Measurements from ENCODE around the gene SHISAL2A.

Gene SHISAL2A

DNA sequence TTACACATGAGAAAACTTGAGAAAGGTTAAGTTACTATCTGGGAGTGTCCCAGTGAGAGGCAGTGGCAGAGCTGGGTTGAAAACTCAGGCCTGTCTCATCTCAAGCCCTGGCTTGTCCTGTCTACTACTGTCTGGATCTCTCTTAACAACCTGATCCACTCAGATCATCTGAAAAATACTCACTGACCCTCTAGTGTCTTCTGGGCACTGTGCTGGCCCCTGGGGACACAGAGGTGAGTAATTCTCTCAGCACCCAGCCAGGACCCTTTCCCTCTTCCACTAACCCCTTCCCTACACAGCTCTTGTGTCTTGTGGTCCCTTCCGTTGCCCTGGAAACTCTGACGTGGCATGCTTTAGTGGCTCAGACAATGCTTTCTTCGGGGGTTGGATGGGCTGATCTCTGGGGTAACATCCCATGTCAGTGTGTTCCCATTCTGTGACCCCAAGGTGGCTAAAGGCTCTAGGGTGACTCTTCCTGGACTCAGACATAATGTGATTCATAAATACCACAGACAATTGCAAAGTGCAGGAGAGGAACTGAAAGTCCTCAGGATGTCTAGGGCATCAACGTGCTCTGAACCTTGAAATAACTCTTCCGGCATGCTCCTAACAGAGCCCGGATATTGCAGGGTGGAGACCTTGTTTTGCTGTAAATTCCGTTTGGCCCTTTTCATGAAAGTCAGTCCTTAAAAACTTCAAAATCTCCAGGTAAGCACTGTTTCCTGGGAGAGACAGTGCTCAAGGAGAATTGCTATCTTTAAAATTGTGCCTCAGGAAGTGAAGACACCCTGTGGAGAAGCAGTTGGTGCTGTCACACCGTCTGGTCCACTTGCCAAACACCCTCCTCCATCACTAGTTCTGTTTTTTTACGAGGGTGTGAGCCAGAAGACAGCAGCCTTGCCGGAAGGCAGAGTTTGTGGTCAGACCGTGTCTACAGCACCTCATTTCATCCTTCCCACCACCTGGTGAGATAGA is 4.0 kb downstream of the SHISAL2A start:
- Histone ChIP-seq H3K27me3 (ENCODE audit: control insufficient read depth, insufficient read depth, low read length) (peaks cover 47% of the 10 kb centered on the region), H3K36me3 (ENCODE audit: control insufficient read depth, insufficient read depth, low read length) (no peaks in the 10 kb centered on the region), H3K4me1 (ENCODE audit: control insufficient read depth, insufficient read depth, low read length) (peaks cover 26% of the 10 kb centered on the region), H3K27ac (ENCODE audit: low read depth, low read length) (no peak overlapping the region), H3K9me3 (ENCODE audit: control insufficient read depth, insufficient read depth, low read depth, low read length) (no peaks in the 10 kb centered on the region), H3K9ac (ENCODE audit: low read length) (no peak overlapping the region), H3K4me3 (ENCODE audit: low read depth, low read length) (no peak overlapping the region)

DNA sequence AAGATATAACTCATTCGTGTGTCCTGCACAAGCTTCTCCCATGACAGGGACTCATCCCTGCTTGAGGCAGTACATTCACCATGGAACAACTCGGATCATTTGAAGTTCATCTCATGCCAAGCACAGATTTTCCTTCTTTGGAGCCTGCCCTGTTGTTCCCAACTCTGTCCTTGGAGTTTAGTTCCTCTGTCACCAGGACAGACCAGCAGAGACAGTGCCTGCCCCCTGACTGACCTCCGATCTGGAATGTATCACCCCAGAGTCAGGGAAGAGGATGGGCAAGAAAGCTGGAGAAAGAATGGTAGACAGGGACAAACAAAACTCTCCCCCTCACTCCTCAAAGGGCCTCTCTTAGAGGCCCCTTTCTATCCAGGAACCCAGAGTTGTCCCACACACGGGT is 5.0 kb downstream of the SHISAL2A start:
- Histone ChIP-seq H3K9me3 (ENCODE audit: control insufficient read depth, insufficient read depth, low read depth, low read length) (no peaks in the 10 kb centered on the region), H3K27ac (ENCODE audit: low read depth, low read length) (no peak overlapping the region), H3K4me3 (ENCODE audit: low read depth, low read length) (no peak overlapping the region), H3K27me3 (ENCODE audit: control insufficient read depth, insufficient read depth, low read length) (peaks cover 37% of the 10 kb centered on the region), H3K4me1 (ENCODE audit: control insufficient read depth, insufficient read depth, low read length) (peaks cover 16% of the 10 kb centered on the region), H3K36me3 (ENCODE audit: control insufficient read depth, insufficient read depth, low read length) (no peaks in the 10 kb centered on the region), H3K9ac (ENCODE audit: low read length) (no peak overlapping the region)

DNA sequence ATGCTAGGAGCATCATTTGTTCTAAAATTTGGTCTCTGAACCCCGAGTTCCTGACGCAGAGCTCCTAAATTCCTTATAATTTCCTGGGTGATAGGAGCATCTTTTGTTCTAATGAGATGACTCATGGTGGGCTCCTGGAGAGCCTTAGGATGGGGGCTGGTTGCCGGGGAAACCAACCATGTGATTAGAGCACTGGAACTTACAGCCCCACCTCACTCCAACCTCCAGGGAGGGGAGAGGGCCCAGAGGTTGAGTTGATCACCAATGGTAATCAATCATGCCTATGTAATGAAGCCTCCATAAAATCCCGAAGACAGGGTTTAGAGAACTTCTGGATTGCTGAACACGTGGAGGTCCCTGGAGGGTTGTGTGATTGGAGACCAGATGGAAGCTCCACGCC is 7.7 kb downstream of the SHISAL2A start:
- Histone ChIP-seq H3K9ac (ENCODE audit: low read length) (no peak overlapping the region), H3K4me3 (ENCODE audit: low read depth, low read length) (no peak overlapping the region), H3K27me3 (ENCODE audit: control insufficient read depth, insufficient read depth, low read length) (peaks cover 12% of the 10 kb centered on the region; the same call in 1 of the 2 replicates), H3K4me1 (ENCODE audit: control insufficient read depth, insufficient read depth, low read length) (peaks cover 14% of the 10 kb centered on the region), H3K27ac (ENCODE audit: low read depth, low read length) (no peak overlapping the region), H3K36me3 (ENCODE audit: control insufficient read depth, insufficient read depth, low read length) (no peaks in the 10 kb centered on the region), H3K9me3 (ENCODE audit: control insufficient read depth, insufficient read depth, low read depth, low read length) (no peaks in the 10 kb centered on the region)

DNA sequence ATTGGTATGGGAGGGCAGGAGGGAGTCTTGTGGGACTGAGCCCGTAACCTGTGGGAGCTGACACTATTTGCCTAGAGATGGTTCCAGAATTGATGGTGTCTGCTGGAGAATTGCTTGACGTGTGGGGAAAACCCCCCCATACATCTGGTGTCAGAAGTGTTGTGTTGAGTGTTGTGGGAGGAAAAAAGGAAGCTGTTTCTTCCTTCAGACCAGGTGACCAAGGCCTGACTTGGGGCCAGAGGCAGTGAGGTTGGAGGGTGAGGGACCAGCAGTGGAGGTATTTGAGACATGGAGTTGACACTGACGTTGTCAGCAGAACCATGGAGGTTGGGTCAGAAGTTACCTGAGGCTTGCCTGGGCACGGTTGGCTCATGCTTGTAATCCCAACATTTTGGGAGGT is 8.3 kb downstream of the SHISAL2A start:
- peaks cover 12% of the 10 kb centered on the region; the same call in 1 of the 2 replicates for H3K27me3 ChIP-seq (ENCODE audit: control insufficient read depth, insufficient read depth, low read length)
- H3K9me3 ChIP-seq (ENCODE audit: control insufficient read depth, insufficient read depth, low read depth, low read length): no peaks in the 10 kb centered on the region
- H3K4me3 ChIP-seq (ENCODE audit: low read depth, low read length): no peak overlapping the region
- H3K4me1 ChIP-seq (ENCODE audit: control insufficient read depth, insufficient read depth, low read length): peaks cover 14% of the 10 kb centered on the region
- H3K36me3 ChIP-seq (ENCODE audit: control insufficient read depth, insufficient read depth, low read length): no peaks in the 10 kb centered on the region
- H3K9ac ChIP-seq (ENCODE audit: low read length): no peak overlapping the region
- no peak overlapping the region for H3K27ac ChIP-seq (ENCODE audit: low read depth, low read length)

DNA sequence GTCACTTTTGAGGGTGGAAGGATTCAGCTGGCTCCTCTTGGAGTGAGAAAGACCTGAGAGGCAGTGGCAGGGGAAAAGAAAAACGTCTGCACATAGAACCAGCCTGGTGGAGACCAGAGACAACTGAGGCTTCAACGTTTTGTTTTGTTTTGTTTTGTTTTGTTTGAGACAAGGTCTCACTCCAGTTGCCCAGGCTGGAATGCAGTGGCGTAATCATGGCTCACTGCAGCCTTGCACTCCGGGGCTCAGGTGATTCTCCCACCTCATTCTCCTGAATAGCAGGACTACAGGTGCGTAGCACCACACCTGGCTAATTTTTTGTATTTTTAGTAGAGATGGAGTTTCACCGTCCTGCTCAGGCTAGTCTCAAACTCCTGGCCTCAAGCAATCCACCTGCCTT is 12.3 kb downstream of the SHISAL2A start:
- H3K9ac ChIP-seq (ENCODE audit: low read length): no peak overlapping the region
- no peak overlapping the region for H3K4me3 ChIP-seq (ENCODE audit: low read depth, low read length)
- no peaks in the 10 kb centered on the region for H3K36me3 ChIP-seq (ENCODE audit: control insufficient read depth, insufficient read depth, low read length)
- H3K27ac ChIP-seq (ENCODE audit: low read depth, low read length): no peak overlapping the region
- H3K4me1 ChIP-seq (ENCODE audit: control insufficient read depth, insufficient read depth, low read length): no peaks in the 10 kb centered on the region
- no peaks in the 10 kb centered on the region for H3K9me3 ChIP-seq (ENCODE audit: control insufficient read depth, insufficient read depth, low read depth, low read length)
- no peaks in the 10 kb centered on the region for H3K27me3 ChIP-seq (ENCODE audit: control insufficient read depth, insufficient read depth, low read length)

GRCh38 chr1:52651904-52652303 is 18.9 kb downstream of the SHISAL2A start:
- Histone ChIP-seq H3K4me1 (ENCODE audit: control insufficient read depth, insufficient read depth, low read length) (no peaks in the 10 kb centered on the region), H3K27ac (ENCODE audit: low read depth, low read length) (no peak overlapping the region), H3K9me3 (ENCODE audit: control insufficient read depth, insufficient read depth, low read depth, low read length) (no peaks in the 10 kb centered on the region)

GRCh38 chr1:52653207-52653849 is 20.4 kb downstream of the SHISAL2A start:
- no peaks in the 10 kb centered on the region for H3K27me3 ChIP-seq (ENCODE audit: control insufficient read depth, insufficient read depth, low read length)
- no peak overlapping the region for H3K9ac ChIP-seq (ENCODE audit: low read length)
- no peak overlapping the region for H3K4me3 ChIP-seq (ENCODE audit: low read depth, low read length)
- H3K9me3 ChIP-seq (ENCODE audit: control insufficient read depth, insufficient read depth, low read depth, low read length): no peaks in the 10 kb centered on the region
- H3K27ac ChIP-seq (ENCODE audit: low read depth, low read length): no peak overlapping the region
- no peaks in the 10 kb centered on the region for H3K4me1 ChIP-seq (ENCODE audit: control insufficient read depth, insufficient read depth, low read length)
- H3K36me3 ChIP-seq (ENCODE audit: control insufficient read depth, insufficient read depth, low read length): no peaks in the 10 kb centered on the region

More at GRCh38 chr1:52651904-52652303, 18.9 kb downstream of the SHISAL2A start:
- no peak overlapping the region for H3K9ac ChIP-seq (ENCODE audit: low read length)
- no peaks in the 10 kb centered on the region for H3K36me3 ChIP-seq (ENCODE audit: control insufficient read depth, insufficient read depth, low read length)
- H3K27me3 ChIP-seq (ENCODE audit: control insufficient read depth, insufficient read depth, low read length): no peaks in the 10 kb centered on the region
- H3K4me3 ChIP-seq (ENCODE audit: low read depth, low read length): no peak overlapping the region

- H3K9ac ChIP-seq (ENCODE audit: low read length): no peak overlapping the region
- H3K9me3 ChIP-seq (ENCODE audit: control insufficient read depth, insufficient read depth, low read depth, low read length): no peaks in the 10 kb centered on the region
- no peak overlapping the region for H3K27ac ChIP-seq (ENCODE audit: low read depth, low read length)
- H3K36me3 ChIP-seq (ENCODE audit: control insufficient read depth, insufficient read depth, low read length): no peaks in the 10 kb centered on the region
- no peaks in the 10 kb centered on the region for H3K27me3 ChIP-seq (ENCODE audit: control insufficient read depth, insufficient read depth, low read length)
- H3K4me1 ChIP-seq (ENCODE audit: control insufficient read depth, insufficient read depth, low read length): peaks cover 1% of the 10 kb centered on the region; the same call in 1 of the 2 replicates
- H3K4me3 ChIP-seq (ENCODE audit: low read depth, low read length): no peak overlapping the region
Observed at GRCh38 chr1:52654063-52654462, 21.1 kb downstream of the SHISAL2A start.

- Histone ChIP-seq H3K4me3 (ENCODE audit: low read depth, low read length) (no peak overlapping the region), H3K36me3 (ENCODE audit: control insufficient read depth, insufficient read depth, low read length) (no peaks in the 10 kb centered on the region), H3K27me3 (ENCODE audit: control insufficient read depth, insufficient read depth, low read length) (no peaks in the 10 kb centered on the region), H3K4me1 (ENCODE audit: control insufficient read depth, insufficient read depth, low read length) (peaks cover 27% of the 10 kb centered on the region), H3K9me3 (ENCODE audit: control insufficient read depth, insufficient read depth, low read depth, low read length) (no peaks in the 10 kb centered on the region), H3K9ac (ENCODE audit: low read length) (no peak overlapping the region), H3K27ac (ENCODE audit: low read depth, low read length) (no peak overlapping the region)
Observed at GRCh38 chr1:52657702-52658101, 24.7 kb downstream of the SHISAL2A start.

GRCh38 chr1:52658795-52659194 is 25.8 kb downstream of the SHISAL2A start:
- H3K9ac ChIP-seq (ENCODE audit: low read length): no peak overlapping the region
- H3K27me3 ChIP-seq (ENCODE audit: control insufficient read depth, insufficient read depth, low read length): no peaks in the 10 kb centered on the region
- no peak overlapping the region for H3K27ac ChIP-seq (ENCODE audit: low read depth, low read length)
- no peaks in the 10 kb centered on the region for H3K36me3 ChIP-seq (ENCODE audit: control insufficient read depth, insufficient read depth, low read length)
- H3K4me1 ChIP-seq (ENCODE audit: control insufficient read depth, insufficient read depth, low read length): peaks cover 33% of the 10 kb centered on the region
- H3K4me3 ChIP-seq (ENCODE audit: low read depth, low read length): no peak overlapping the region
- H3K9me3 ChIP-seq (ENCODE audit: control insufficient read depth, insufficient read depth, low read depth, low read length): no peaks in the 10 kb centered on the region

DNA sequence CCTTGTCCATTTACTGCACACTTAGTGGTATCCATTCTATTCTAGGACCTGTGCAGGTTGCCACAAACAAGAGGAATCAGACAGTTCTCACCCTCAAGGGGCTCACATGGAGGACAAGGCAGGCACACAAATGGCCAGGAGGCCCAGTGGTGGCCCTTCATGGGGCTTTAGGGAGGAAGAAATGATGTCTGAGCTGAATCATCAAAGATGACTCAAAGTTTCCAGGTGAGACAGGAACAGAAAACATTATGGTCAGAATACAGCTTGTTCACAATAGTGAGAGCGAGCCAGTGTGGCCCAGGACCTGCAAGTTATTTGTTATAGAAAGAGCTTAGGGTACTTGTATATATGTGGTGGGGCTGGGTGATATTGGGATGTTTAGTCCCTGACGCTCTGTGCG is 26.4 kb downstream of the SHISAL2A start:
- Histone ChIP-seq H3K27ac (ENCODE audit: low read depth, low read length) (no peak overlapping the region; the same call in 1 of the 2 replicates), H3K9ac (ENCODE audit: low read length) (peak overlapping the region; percentile 1), H3K27me3 (ENCODE audit: control insufficient read depth, insufficient read depth, low read length) (no peaks in the 10 kb centered on the region), H3K36me3 (ENCODE audit: control insufficient read depth, insufficient read depth, low read length) (no peaks in the 10 kb centered on the region), H3K4me3 (ENCODE audit: low read depth, low read length) (no peak overlapping the region), H3K4me1 (ENCODE audit: control insufficient read depth, insufficient read depth, low read length) (peaks cover 33% of the 10 kb centered on the region), H3K9me3 (ENCODE audit: control insufficient read depth, insufficient read depth, low read depth, low read length) (no peaks in the 10 kb centered on the region)
